HG02852 (cell line): Measurements from ENCODE around the gene RBFOX2.
A peak's percentile ranks its signal among the peaks of the same experiment; 100 is the strongest.
"Not testable (repeated sequence)": the region's sequence is repeated elsewhere in the genome, so short reads cannot be mapped to it uniquely, and the experiment has no call there.

Experiments
- ATAC-seq: cut with Tn5 transposase; IDR thresholded peaks from one replicate; pipeline ENCODE4 v1.9.1; 2021; ENCODE audit warnings: mild to moderate bottlenecking, moderate library complexity; ENCODE audit not compliant: unreplicated experiment

Gene RBFOX2

GRCh38 chr22:35791788-35792187 is 236.8 kb downstream of the RBFOX2 start:
- not testable (repeated sequence) for ATAC-seq

GRCh38 chr22:35785181-35785923 is 243.3 kb downstream of the RBFOX2 start:
- ATAC-seq: no peak

GRCh38 chr22:35784633-35785032 is 244.0 kb downstream of the RBFOX2 start:
- no peak for ATAC-seq

DNA sequence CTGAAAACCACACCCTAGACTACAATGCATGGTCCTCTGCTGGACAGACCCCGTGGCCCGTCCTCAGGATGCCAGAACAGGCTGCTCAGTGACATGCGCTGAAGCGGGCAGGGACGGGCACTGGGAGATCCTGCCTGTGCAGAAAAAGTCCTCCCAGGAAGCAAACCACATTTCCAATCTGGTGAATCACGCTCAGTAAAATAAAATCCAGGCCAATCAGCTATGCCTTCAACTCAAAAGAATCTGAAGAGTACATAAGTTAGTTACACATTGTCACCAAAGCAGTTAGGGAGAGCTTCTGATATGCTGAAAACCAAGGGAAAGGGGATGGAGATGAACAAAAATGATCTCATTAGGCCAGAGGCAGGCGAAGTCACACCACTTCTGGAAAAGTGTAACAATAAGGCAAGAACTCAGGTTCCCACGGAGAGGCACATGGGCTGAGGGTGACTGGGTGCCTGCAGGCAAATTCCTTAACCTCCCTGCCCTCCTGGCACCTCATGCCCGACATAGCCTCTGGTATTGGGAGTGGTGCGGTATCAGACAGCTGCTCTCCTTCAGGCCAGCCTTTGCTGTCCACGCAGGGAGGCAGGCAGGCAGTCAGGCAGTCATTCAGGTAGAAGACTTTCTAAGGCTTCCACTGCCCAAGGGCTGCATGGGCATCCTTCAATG is 244.5 kb downstream of the RBFOX2 start:
- no peak for ATAC-seq

DNA sequence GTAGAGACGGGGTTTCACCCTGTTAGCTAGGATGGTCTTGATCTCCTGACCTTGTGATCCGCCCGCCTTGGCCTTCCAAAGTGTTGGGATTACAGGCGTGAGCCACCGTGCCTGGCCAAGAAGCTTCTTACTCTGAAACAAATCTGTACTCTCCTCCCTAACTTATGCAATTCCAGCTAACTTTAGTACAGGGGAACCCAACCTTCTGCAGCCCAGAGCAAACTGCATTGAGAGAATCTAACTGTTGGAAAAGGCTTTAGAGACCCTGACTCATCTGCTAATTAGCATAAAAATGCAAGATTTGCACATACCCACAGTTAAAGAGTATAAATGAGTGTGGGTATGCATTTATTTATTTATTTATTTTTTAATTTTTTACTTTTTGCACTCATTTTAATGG is 246.1 kb downstream of the RBFOX2 start:
- ATAC-seq: no peak

GRCh38 chr22:35781898-35782297 is 246.7 kb downstream of the RBFOX2 start:
- no peak for ATAC-seq

GRCh38 chr22:35777335-35777975 is 251.2 kb downstream of the RBFOX2 start:
- no peak for ATAC-seq

GRCh38 chr22:35775339-35775738 is 253.3 kb downstream of the RBFOX2 start:
- no peak for ATAC-seq

- no peak for ATAC-seq
These were observed 258.6 kb downstream of the RBFOX2 start for GRCh38 chr22:35769974-35770373.

- ATAC-seq: no peak
These were observed 261.7 kb downstream of the RBFOX2 start for GRCh38 chr22:35766654-35767580.

DNA sequence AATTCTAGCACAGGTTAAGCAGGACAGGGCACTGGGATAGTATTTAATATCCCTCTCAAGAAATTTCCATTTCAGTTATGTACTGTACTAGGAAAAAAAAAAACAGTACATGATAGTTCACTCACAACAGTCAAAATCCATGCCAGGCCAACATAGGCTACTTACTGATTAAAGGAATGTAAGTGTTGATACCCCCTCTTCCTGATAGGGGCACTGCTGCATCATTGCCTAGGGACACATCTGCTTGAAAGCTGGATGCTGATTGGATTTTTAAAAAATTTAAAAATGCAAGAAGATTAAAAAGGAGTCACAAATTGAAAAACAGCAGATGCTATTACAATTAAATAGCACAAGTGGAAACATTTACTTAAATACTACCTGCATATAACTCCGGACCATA is 267.6 kb downstream of the RBFOX2 start:
- no peak for ATAC-seq

DNA sequence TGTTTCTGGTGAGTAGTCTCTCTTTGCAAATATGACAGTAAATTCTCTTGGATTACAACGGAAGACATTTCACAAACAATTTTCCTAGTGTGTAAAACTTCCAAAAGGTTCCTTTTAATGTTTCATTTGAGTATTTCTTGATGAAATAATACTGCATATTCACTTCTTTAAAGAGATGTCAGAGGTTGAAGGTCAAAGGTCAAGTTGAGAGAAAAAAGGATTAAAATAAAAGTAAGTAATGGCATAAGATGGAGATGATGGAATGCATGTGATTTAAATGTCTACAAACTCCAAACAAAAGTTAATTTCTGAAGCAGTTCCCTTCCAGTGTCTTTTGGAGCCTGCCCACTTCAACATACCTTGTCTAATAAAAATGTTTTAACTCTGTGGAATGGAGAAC is 270.2 kb downstream of the RBFOX2 start:
- ATAC-seq: no peak

GRCh38 chr22:35756722-35757121 is 271.9 kb downstream of the RBFOX2 start:
- ATAC-seq: no peak

- no peak for ATAC-seq
These were observed 273.9 kb downstream of the RBFOX2 start for GRCh38 chr22:35754761-35755160.

- no peak for ATAC-seq
These were observed 275.8 kb downstream of the RBFOX2 start for GRCh38 chr22:35752863-35753189.

DNA sequence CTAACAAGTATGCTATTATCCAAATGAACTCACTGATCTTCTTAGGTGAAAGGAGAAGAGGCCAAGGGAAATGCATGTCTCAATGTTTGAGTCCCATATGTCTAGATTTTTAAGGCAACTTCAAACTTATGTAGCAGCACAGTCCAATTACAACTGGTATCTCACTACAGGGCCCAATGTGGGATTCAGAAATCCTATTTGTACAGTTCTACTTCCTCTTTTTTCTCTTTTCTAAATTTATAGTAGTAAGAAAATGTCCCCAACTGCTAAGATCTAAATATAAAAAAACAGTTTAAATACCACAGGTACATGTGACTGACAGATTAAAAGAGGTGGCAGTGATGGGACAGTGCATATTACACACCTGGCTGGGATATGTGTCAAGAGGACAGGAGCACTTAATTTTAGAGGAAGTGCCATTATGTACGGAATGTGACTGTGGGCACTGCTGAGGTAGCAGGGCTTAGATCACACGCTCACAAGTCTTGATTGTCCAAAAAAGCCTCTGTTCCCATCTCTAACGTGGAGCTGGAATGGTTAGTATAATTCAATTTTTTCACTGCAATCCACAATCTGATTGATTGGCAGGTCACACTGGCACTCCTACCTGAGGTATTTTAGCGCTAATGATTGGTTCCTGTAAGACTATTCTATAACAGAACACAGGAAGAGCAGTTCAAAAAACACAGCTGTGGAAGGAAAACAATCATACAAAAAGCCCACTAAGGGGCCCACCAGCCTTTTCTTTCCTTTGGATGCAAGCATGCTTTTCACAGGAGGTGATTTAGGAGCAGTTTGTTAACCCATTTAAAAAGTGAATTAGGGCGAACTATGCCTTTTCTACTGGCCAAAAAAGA is 276.4 kb downstream of the RBFOX2 start:
- ATAC-seq: no peak

- ATAC-seq: peak; percentile 65
These were observed 278.8 kb downstream of the RBFOX2 start for GRCh38 chr22:35749808-35750207.

- ATAC-seq: no peak
These were observed 281.5 kb downstream of the RBFOX2 start for GRCh38 chr22:35746946-35747703.

GRCh38 chr22:35746248-35746647 is 282.4 kb downstream of the RBFOX2 start:
- ATAC-seq: no peak
